Thyroid gland (tissue), 4 donors: Measurements from ENCODE around the gene MMD2. TPM values are rescaled to one million over a fixed set of nuclear protein-coding genes. Genes with fewer than 3 reads are reported as not detected.

Experiments used
- DNase-seq, 2 donors: peaks; one replicate each; pipeline ENCODE4 v3.0.0-alpha.2; 2019
- H3K27ac ChIP-seq, 3 donors: fragments of 200-600 bp; sonication (generic); 1 replicate in 2 of 3; 2 replicates in 1 of 3; pipeline ENCODE4 v1.5.1; 2016 to 2019; ENCODE audit warnings: mild to moderate bottlenecking in 1 of 3, moderate library complexity in 1 of 3
- H3K27me3 ChIP-seq: fragments of 200-600 bp; sonication (generic); one replicate; pipeline ENCODE4 v1.5.1; 2019
- H3K36me3 ChIP-seq, 2 donors: fragments of 200-600 bp; sonication (generic); one replicate each; pipeline ENCODE4 v1.5.1; 2016 to 2019
- H3K4me1 ChIP-seq, 2 donors: fragments of 200-600 bp; sonication (generic); one replicate each; pipeline ENCODE4 v1.5.1; 2017 to 2019
- H3K4me3 ChIP-seq, 3 donors: fragments of 200-600 bp; sonication (generic); replicated peaks in 1 of 3; 1 replicate in 2 of 3; 2 replicates in 1 of 3; pipeline ENCODE4 v1.5.1; 2016; ENCODE audit warnings: mild to moderate bottlenecking in 1 of 3
- H3K9me3 ChIP-seq: fragments of 200-600 bp; sonication (generic); one replicate; pipeline ENCODE4 v1.5.1; 2017
- CTCF ChIP-seq, 6 experiments: fragments of 200-600 bp in 3 of 6; fragments of 450-650 bp in 3 of 6; sonication (generic) in 3 of 6; IDR thresholded peaks; one replicate each; pipeline ENCODE4 v1.5.1; 2016 to 2019; ENCODE audit warnings: antibody characterized with exemption in 6 of 6, mild to moderate bottlenecking in 2 of 6, inconsistent platforms in 1 of 6, moderate library complexity in 1 of 6
- POLR2A ChIP-seq, 2 donors: fragments of 450-650 bp; IDR thresholded peaks; one replicate each; pipeline ENCODE4 v1.6.1; 2017; ENCODE audit warnings: antibody characterized with exemption in 2 of 2, mild to moderate bottlenecking in 2 of 2, moderate library complexity in 1 of 2
- WGBS, 2 donors: methylation state at CpG; one replicate each; pipeline ENCODE4 v1.1.5; 2017; 5-methylcytosine and 5-hydroxymethylcytosine counted together
- intact Hi-C: fragments of 100-400 bp; cut with DNase I; formaldehyde crosslinking; loops from one replicate; pipeline ENCODE4 v1.15.1; 2023
- total RNA-seq, 4 donors: library from RNA; depleted of rRNA; stranded (reverse); fragments of >200 nt; gene quantifications; one replicate each; pipeline ENCODE4 v1.2.3, GENCODE V29; 2016

MMD2 gene
- total RNA-seq, 4 donors from 2014 or later = 0.13 TPM; not detected in 3

DNA sequence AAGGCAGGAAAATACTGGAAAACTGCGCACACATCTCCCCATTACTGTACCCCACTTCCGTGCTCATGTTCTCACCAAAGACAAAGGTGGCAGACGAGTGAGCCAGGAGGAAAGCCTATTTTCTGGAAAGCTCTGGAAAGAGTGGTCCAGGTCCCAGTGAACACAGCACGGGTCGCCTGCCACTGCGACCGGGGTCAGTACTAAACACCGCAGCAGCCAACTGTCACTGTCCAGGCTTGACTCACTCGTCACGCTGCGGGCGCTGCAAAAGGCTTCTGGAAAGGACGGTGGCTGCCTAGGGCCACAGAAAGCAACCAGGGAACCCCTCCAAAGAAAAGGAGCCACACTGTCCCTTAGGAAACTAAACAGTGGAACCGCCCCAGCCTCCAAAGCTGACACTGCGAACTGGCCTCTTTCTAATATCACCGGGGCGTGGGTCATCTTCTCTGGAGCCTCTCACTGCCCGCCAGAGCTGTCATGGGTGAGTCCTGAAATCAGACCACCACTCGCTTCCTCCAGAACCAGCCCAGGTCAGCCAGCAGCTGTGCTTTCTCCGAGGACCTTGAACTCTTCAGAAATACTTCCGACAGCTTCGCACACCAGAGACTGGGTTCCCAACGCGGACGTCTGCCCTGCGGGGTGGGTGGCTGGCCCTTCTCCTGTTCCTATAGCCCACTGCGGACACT lies 79.4 kb downstream of the MMD2 start:
- H3K4me3 ChIP-seq = no peak overlapping the region
- no peak for TF ChIP-seq POLR2A (IDR thresholded peaks at IDR 0.05)
- TF ChIP-seq CTCF (IDR thresholded peaks at IDR 0.05) = no peak
- intact Hi-C loops = no loop called here
- peak; percentile 30 to 31 for DNase-seq
- no peaks in the 10 kb centered on the region for H3K27me3 ChIP-seq
- no peaks in the 10 kb centered on the region for H3K9me3 ChIP-seq
- H3K4me1 ChIP-seq = peaks cover 23 to 34% of the 10 kb centered on the region in 2 donors
- H3K36me3 ChIP-seq = no peaks in the 10 kb centered on the region
- 78 to 83% methylated on average over 27 of the region's 27 CpGs for WGBS, 2 donors
- peak overlapping the region; percentile 39 to 51 (median 40) for H3K27ac ChIP-seq

- Histone ChIP-seq H3K27me3 (no peaks in the 10 kb centered on the region), H3K4me3 (no peak overlapping the region), H3K4me1 (peaks cover 23 to 34% of the 10 kb centered on the region in 2 donors), H3K36me3 (no peaks in the 10 kb centered on the region), H3K27ac (no peak overlapping the region), H3K9me3 (no peaks in the 10 kb centered on the region)
- peak; percentile 83 to 85 for DNase-seq
- intact Hi-C loops = no loop called here
- WGBS, 2 donors = 60 to 64% methylated on average over 40 to 43 of the region's 45 CpGs
- TF ChIP-seq CTCF (IDR thresholded peaks at IDR 0.05) (no peak), POLR2A (IDR thresholded peaks at IDR 0.05) (no peak)
Measured at GRCh38 chr7:4878336-4879335, 80.4 kb downstream of the MMD2 start.

GRCh38 chr7:4876586-4876985 lies 82.4 kb downstream of the MMD2 start:
- Histone ChIP-seq H3K4me3 (no peak overlapping the region), H3K27me3 (no peaks in the 10 kb centered on the region), H3K4me1 (peaks cover 16 to 23% of the 10 kb centered on the region in 2 donors), H3K36me3 (no peaks in the 10 kb centered on the region), H3K9me3 (no peaks in the 10 kb centered on the region), H3K27ac (no peak overlapping the region)
- TF ChIP-seq POLR2A (IDR thresholded peaks at IDR 0.05) (no peak), CTCF (IDR thresholded peaks at IDR 0.05) (no peak)
- intact Hi-C loops = no loop called here
- DNase-seq = no peak
- WGBS, 2 donors = 97% methylated on average over 18 of the region's 18 CpGs

- no peak overlapping the region for H3K27ac ChIP-seq
- DNase-seq = no peak
- WGBS, 2 donors = 93 to 96% methylated on average over 15 of the region's 15 CpGs
- no peaks in the 10 kb centered on the region for H3K9me3 ChIP-seq
- H3K4me1 ChIP-seq = peaks cover 12 to 20% of the 10 kb centered on the region in 2 donors
- TF ChIP-seq CTCF (IDR thresholded peaks at IDR 0.05) = no peak
- TF ChIP-seq POLR2A (IDR thresholded peaks at IDR 0.05) = no peak
- no peaks in the 10 kb centered on the region for H3K36me3 ChIP-seq
- H3K27me3 ChIP-seq = no peaks in the 10 kb centered on the region
- intact Hi-C loops = no loop called here
- H3K4me3 ChIP-seq = no peak overlapping the region
Measured at GRCh38 chr7:4875391-4875790, 83.6 kb downstream of the MMD2 start.
